GM12892 (cell line): ENCODE measurements around the gene ZNF830.

Experiments used
- POLR2A ChIP-seq: IDR thresholded peaks from 2 replicates; pipeline ENCODE4 v1.6.1; 2011; ENCODE audit warnings: low read depth, low read length, control low read depth
- POLR2AphosphoS5 ChIP-seq: IDR thresholded peaks from 2 replicates; pipeline ENCODE4 v1.6.1; 2011; ENCODE audit warnings: low read depth, low read length, control low read depth
- TAF1 ChIP-seq: IDR thresholded peaks from 2 replicates; pipeline ENCODE4 v1.6.1; 2011; ENCODE audit warnings: low read depth, mild to moderate bottlenecking, control low read depth, low read length, borderline replicate concordance

DNA sequence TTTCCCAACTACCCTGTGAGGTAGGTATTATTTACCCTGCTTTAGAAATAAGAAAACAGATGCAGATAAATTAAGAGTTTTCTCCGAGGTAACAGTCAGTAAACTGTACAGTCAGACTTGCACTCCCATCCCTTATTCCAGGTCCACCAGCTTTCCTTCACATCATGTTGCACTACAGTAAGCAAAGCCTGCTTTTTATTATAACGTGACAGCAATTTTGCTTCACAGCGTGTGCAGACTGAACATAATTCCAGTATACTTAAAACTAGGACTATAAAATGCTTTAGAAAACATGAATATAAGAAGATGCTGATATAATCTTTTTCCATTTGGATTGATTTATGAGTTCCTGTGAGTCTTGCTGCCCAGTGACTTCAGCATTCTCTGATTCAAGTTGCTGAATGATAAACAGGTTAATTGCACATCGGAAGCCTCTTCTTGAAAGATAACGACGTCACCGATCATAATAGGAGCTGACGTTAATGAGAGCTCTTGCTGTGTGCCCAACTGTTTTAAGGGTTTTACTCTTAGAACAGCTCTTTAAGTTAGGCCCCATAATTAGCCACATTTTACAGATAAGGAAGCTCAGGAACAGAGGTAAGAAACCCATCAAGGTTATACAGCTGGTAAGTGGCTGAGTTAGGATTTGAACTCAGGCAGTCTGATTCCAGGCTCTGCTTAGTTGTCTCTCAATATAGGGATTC is 20.4 kb downstream of the ZNF830 start:
- TF ChIP-seq TAF1: no peak
- TF ChIP-seq POLR2AphosphoS5: no peak
- TF ChIP-seq POLR2A: no peak
